Liver (tissue), 3 donors: ENCODE results near the gene UQCRC1.

Experiments used
- CTCF ChIP-seq: fragments of 150-350 bp; IDR thresholded peaks from 2 replicates; pipeline ENCODE4 v1.5.1; 2017; ENCODE audit warnings: improper control_type of control experiment, low read depth, low read length; ENCODE audit not compliant: missing input control
- SP1 ChIP-seq: IDR thresholded peaks from 2 replicates; pipeline ENCODE4 v1.6.1; 2018; ENCODE audit warnings: antibody characterized with exemption, mild to moderate bottlenecking
- TF ChIP-seq, protein P1 (sequence below): IDR thresholded peaks from 2 replicates; pipeline ENCODE4 v1.6.1; 2016; ENCODE audit warnings: antibody characterized with exemption, mild to moderate bottlenecking
- donor health status: healthy.
- donor health status: healthy.

- TF ChIP-seq, protein P1, sequence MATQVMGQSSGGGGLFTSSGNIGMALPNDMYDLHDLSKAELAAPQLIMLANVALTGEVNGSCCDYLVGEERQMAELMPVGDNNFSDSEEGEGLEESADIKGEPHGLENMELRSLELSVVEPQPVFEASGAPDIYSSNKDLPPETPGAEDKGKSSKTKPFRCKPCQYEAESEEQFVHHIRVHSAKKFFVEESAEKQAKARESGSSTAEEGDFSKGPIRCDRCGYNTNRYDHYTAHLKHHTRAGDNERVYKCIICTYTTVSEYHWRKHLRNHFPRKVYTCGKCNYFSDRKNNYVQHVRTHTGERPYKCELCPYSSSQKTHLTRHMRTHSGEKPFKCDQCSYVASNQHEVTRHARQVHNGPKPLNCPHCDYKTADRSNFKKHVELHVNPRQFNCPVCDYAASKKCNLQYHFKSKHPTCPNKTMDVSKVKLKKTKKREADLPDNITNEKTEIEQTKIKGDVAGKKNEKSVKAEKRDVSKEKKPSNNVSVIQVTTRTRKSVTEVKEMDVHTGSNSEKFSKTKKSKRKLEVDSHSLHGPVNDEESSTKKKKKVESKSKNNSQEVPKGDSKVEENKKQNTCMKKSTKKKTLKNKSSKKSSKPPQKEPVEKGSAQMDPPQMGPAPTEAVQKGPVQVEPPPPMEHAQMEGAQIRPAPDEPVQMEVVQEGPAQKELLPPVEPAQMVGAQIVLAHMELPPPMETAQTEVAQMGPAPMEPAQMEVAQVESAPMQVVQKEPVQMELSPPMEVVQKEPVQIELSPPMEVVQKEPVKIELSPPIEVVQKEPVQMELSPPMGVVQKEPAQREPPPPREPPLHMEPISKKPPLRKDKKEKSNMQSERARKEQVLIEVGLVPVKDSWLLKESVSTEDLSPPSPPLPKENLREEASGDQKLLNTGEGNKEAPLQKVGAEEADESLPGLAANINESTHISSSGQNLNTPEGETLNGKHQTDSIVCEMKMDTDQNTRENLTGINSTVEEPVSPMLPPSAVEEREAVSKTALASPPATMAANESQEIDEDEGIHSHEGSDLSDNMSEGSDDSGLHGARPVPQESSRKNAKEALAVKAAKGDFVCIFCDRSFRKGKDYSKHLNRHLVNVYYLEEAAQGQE, result no peak
- TF ChIP-seq CTCF (no peak), SP1 (no peak)
Measured at GRCh38 chr3:48641396-48641795, 31.9 kb upstream of the UQCRC1 start.
